ENCODE measurements around the gene REEP1.

DNA sequence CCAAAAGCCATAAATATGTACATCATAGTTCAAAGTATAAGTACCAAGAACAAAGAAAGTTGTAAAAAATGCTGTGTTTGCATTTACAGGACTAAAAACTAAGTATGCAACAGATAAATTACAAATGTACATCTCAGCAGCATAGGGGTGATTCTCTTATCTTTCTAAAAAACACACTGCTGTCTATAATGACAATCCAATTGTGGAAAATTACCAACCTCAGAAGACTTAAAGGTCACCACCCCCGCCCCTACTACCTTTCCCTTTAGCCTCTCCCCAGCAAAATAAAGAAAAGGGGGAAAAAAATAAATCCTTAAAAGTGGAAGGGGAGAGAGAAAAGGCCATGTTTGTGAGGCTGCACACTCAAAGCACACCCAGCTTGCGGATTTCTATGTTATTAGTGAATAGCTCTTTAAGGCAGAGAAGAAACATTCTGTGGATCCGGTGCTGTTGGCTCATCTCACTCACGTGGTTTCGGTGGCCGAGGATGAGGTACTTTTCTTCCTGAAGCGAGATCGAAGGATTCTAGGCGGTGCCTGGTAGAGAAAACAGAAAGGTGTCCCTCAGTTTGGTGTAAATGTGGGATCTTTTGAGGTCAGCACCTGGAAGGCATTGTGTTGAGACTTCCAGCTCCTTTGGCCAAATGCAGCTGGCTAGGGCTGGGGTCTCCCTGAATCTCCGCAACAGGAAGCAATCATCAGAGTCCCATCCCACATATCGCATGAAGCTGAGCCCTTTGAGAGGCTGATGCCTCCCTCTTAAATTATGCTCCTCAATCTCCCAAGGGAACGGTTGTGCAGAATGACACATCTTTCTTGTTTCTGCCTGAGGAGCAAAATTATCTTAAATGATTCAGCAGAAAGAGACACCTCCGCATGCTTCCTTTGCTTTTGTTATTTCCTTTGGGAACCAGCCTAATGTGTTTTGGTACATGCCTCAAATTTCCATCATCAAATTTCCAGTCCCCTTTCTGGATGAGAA is 120.6 kb downstream of the REEP1 start:
- TF ChIP-seq, protein P1, sequence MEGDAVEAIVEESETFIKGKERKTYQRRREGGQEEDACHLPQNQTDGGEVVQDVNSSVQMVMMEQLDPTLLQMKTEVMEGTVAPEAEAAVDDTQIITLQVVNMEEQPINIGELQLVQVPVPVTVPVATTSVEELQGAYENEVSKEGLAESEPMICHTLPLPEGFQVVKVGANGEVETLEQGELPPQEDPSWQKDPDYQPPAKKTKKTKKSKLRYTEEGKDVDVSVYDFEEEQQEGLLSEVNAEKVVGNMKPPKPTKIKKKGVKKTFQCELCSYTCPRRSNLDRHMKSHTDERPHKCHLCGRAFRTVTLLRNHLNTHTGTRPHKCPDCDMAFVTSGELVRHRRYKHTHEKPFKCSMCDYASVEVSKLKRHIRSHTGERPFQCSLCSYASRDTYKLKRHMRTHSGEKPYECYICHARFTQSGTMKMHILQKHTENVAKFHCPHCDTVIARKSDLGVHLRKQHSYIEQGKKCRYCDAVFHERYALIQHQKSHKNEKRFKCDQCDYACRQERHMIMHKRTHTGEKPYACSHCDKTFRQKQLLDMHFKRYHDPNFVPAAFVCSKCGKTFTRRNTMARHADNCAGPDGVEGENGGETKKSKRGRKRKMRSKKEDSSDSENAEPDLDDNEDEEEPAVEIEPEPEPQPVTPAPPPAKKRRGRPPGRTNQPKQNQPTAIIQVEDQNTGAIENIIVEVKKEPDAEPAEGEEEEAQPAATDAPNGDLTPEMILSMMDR (conservative IDR thresholded peaks at IDR 0.05 in 1 of 2, IDR thresholded peaks at IDR 0.05 in 1 of 2; ENCODE audit: extremely low read depth in 1 of 2, insufficient read depth in 1 of 2, low read depth in 1 of 2, low read length in 2 of 2), result no peak
- no peak for TF ChIP-seq EZH2 (IDR thresholded peaks at IDR 0.05; ENCODE audit: borderline replicate concordance, low read length)

All from mammary epithelial cell (primary cell).